Colonic mucosa (tissue), 4 donors: ENCODE measurements around the gene QPCT. TPM values are rescaled to one million over a fixed set of nuclear protein-coding genes. Genes with fewer than 3 reads are reported as not detected.

Experiments used
- DNase-seq: peaks from one replicate; pipeline ENCODE4 v3.0.0-alpha.2; 2020
- H3K27ac ChIP-seq: fragments of 200-600 bp; one replicate; pipeline ENCODE4 v1.8.0; 2021
- H3K27me3 ChIP-seq: fragments of 200-600 bp; one replicate; pipeline ENCODE4 v1.8.0; 2021
- H3K36me3 ChIP-seq: fragments of 200-600 bp; one replicate; pipeline ENCODE4 v1.8.0; 2021
- H3K4me1 ChIP-seq: fragments of 200-600 bp; one replicate; pipeline ENCODE4 v1.8.0; 2021; ENCODE audit warnings: mild to moderate bottlenecking
- H3K4me3 ChIP-seq: fragments of 200-600 bp; one replicate; pipeline ENCODE4 v1.8.0; 2021
- H3K9ac ChIP-seq, 2 donors: one replicate each; pipeline ENCODE4 v1.7.0; 2013; ENCODE audit warnings: control low read depth in 2 of 2, low read depth in 2 of 2, low read length in 2 of 2
- H3K9me3 ChIP-seq: fragments of 200-600 bp; one replicate; pipeline ENCODE4 v1.8.0; 2021
- intact Hi-C: fragments of 100-400 bp; cut with DNase I; formaldehyde crosslinking; loops from one replicate; pipeline ENCODE4 v1.14.1; 2022
- total RNA-seq, 2 donors: library from RNA; stranded (reverse); fragmentation: NEBNext Ultra II Directional in 1 of 2; extraction: Animal tissue kit (Norgen Biotek cat#: 25700) in 1 of 2; gene quantifications; one replicate each; pipeline ENCODE4 v1.2.1, GENCODE V29; 2021
- TF ChIP-seq, protein P1 (sequence below): fragments of 200-600 bp; IDR thresholded peaks from one replicate; pipeline ENCODE4 v1.8.0; 2022; ENCODE audit warnings: antibody characterized with exemption, mild to moderate bottlenecking
- donor health status: healthy.
- donor health status: DM: no; HTN: no; CAD: no.
- donor health status: DM: no; HTN: no; CAD: no.

Gene QPCT
- total RNA-seq, 2 donors from 2014 or later, result 5.3 to 10.7 TPM

DNA sequence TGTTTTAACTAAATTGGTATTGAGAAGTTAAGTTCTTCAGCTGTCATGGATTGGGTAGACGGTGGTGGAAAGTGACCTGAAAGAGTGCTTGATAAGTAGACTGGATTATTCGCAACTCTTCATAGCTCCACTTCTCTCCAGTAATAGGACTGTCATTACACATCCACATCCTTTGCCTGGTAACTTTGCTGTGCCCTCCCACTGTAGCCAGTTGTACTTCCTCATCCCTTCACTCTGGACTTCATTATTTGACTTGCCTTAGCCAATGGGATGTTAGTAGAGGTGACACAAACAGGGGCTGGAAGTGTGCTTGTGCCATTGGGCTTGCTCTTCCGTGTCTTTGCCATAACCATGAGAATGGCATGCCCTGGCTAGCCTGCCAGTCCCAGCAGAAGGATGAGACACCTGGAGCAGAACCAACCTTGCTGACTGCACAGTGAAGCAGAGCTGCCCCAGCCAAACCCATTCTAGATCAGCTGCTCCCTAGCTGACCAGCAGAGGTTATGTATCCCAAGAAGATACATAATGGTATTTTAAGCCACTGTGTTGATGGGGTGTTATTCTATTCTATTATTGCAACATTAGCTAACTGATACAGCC is 16.9 kb downstream of the QPCT start:
- intact Hi-C loops, result no loop called here
- DNase-seq, result no peak
- H3K27me3 ChIP-seq, result no peaks in the 10 kb centered on the region
- no peaks in the 10 kb centered on the region for H3K9me3 ChIP-seq
- H3K27ac ChIP-seq, result no peak overlapping the region
- H3K9ac ChIP-seq, result no peak overlapping the region
- TF ChIP-seq, protein P1, sequence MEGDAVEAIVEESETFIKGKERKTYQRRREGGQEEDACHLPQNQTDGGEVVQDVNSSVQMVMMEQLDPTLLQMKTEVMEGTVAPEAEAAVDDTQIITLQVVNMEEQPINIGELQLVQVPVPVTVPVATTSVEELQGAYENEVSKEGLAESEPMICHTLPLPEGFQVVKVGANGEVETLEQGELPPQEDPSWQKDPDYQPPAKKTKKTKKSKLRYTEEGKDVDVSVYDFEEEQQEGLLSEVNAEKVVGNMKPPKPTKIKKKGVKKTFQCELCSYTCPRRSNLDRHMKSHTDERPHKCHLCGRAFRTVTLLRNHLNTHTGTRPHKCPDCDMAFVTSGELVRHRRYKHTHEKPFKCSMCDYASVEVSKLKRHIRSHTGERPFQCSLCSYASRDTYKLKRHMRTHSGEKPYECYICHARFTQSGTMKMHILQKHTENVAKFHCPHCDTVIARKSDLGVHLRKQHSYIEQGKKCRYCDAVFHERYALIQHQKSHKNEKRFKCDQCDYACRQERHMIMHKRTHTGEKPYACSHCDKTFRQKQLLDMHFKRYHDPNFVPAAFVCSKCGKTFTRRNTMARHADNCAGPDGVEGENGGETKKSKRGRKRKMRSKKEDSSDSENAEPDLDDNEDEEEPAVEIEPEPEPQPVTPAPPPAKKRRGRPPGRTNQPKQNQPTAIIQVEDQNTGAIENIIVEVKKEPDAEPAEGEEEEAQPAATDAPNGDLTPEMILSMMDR, result no peak
- no peaks in the 10 kb centered on the region for H3K4me1 ChIP-seq
- no peak overlapping the region for H3K4me3 ChIP-seq
- no peaks in the 10 kb centered on the region for H3K36me3 ChIP-seq

DNA sequence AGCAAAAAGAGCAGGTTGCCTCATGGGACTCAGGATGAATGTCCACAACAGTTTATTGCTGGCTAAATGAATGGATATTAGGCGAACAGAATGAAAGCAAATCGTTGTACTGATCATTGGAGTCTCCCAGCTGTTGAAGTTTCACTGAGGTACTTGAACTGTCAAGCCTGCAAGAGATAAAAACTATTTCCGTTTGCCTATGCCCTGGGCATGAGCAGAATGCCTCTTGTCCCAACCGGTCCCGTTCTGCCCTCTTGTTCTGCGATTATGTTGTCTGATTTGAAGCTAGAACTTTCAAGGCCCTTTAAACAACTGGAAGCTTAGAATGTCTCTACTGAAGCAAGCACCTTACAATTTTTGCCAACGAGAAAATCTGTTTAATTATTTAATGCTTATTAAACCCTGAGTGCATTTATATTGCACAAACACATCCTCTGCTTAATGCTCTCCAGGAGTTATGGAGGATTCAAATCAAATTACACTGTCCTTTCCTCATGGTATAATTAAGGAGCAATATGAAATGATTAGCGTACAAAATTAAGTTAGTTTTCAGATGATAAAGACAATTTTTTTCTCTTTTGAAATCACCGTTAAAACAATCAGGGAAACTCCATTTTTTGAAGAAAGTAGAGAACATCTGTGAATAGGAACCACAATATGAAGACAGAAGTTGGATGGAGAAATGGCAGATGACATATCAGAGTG is 17.7 kb downstream of the QPCT start:
- TF ChIP-seq, protein P1, result no peak
- no peaks in the 10 kb centered on the region for H3K4me1 ChIP-seq
- no peak for DNase-seq
- no peak overlapping the region for H3K9ac ChIP-seq
- no peaks in the 10 kb centered on the region for H3K9me3 ChIP-seq
- no peak overlapping the region for H3K4me3 ChIP-seq
- H3K27ac ChIP-seq, result no peak overlapping the region
- intact Hi-C loops, result no loop called here
- no peaks in the 10 kb centered on the region for H3K36me3 ChIP-seq
- no peaks in the 10 kb centered on the region for H3K27me3 ChIP-seq

DNA sequence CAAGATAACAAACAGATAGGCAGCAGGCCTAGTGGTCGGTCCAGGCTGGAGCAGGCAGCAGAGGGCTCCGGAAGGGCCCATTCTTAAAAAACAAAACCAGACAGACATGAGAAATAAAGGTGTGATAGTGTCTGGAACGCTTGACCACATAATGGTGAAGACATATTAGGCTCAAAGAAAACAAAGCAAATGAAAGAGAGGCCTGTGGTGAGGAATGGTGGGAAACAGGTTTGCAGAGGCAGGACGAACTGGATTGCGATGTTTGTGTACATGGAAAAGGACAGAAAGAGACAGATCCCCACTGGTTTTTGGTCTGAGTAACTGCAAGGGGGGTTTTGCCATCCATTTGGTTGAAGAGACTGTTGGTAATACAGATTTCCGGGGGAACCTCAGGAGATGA is 19.9 kb downstream of the QPCT start:
- DNase-seq, result no peak
- Histone ChIP-seq H3K27ac (no peak overlapping the region), H3K9me3 (no peaks in the 10 kb centered on the region), H3K9ac (no peak overlapping the region), H3K27me3 (no peaks in the 10 kb centered on the region), H3K4me3 (no peak overlapping the region), H3K4me1 (no peaks in the 10 kb centered on the region), H3K36me3 (no peaks in the 10 kb centered on the region)
- TF ChIP-seq, protein P1, result no peak
- intact Hi-C loops, result no loop called here

DNA sequence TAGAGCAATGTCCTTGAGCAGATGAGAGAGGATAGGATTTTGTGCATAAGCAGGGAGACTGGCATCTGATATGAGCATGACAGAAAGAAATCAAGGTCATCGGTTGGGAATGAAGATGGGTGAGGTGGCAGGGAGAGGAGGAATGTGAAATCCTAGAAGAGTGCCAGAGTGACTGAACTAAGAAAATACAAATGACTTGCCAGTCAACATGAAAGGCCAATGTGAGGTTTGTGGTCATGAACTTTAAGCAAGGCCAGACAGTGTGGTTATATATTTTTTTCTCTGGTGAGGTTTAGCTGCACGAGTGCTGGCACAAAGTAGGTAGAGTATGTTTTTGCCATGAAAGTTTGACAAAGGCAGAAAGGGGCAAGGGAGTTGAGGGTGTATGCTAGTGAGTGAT is 21.2 kb downstream of the QPCT start:
- H3K9me3 ChIP-seq, result no peaks in the 10 kb centered on the region
- no peak overlapping the region for H3K4me3 ChIP-seq
- TF ChIP-seq, protein P1, result no peak
- DNase-seq, result no peak
- intact Hi-C loops, result no loop called here
- H3K9ac ChIP-seq, result no peak overlapping the region
- H3K27ac ChIP-seq, result no peak overlapping the region
- no peaks in the 10 kb centered on the region for H3K4me1 ChIP-seq
- no peaks in the 10 kb centered on the region for H3K36me3 ChIP-seq
- no peaks in the 10 kb centered on the region for H3K27me3 ChIP-seq

DNA sequence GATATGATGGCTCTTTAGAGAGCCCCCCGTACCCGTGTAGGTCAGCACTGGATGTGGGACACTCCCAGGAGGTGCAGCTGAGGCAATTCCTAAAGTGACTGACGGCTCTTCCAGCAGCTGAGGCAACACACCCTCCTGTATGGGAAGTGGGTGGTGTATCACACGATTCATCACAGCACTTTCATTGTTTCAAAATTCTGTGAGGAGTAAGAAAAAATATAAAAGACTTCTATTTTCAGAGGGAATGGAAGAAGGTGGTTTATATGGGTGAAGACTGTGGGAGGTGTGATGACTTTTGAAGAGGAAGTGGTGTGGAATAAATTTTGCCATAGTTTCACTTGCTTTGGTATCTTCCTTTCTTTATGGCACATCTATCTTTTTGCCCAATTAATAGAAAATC is 22.3 kb downstream of the QPCT start:
- no peak for DNase-seq
- TF ChIP-seq, protein P1, result no peak
- Histone ChIP-seq H3K4me1 (no peaks in the 10 kb centered on the region), H3K4me3 (no peak overlapping the region), H3K9me3 (no peaks in the 10 kb centered on the region), H3K9ac (no peak overlapping the region), H3K27me3 (no peaks in the 10 kb centered on the region), H3K36me3 (no peaks in the 10 kb centered on the region), H3K27ac (no peak overlapping the region)
- intact Hi-C loops, result no loop called here
